NOMO-1 treated with dmso at 0.1 percent for 144 hours (cell line): ENCODE results near the gene OR2L3.
"Not testable (repeated sequence)": the region's sequence is repeated elsewhere in the genome, so short reads cannot be mapped to it uniquely, and the experiment has no call there.

Experiments used
- DNase-seq: peaks from one replicate; lab custom pipeline; 2025; ENCODE audit not compliant: unreplicated experiment; lab: John Stamatoyannopoulos, UW

OR2L3 gene, protein sequence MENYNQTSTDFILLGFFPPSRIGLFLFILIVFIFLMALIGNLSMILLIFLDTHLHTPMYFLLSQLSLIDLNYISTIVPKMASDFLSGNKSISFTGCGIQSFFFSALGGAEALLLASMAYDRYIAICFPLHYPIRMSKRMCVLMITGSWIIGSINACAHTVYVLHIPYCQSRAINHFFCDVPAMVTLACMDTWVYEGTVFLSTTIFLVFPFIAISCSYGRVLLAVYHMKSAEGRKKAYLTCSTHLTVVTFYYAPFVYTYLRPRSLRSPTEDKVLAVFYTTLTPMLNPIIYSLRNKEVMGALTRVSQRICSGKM

DNA sequence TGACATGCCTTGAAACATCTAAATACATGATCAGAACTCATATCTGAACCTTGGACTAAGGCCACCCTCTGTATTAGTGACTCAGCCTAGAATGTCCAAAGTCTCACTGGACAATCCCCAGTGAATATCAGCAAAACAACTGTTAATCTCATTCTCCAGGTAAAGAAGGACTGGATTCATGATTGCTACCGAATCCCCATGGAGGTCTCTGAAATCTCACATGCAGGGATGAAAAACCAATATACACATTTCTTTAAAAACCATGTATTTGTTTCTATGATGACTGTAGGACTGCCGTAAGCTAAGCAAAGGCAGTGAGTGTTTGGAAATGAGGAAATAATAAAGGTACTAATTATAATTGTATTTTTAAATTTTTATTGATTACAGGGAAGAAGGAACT lies at the start of gene OR2L3:
OR2L3 (plus strand) TSS at position 301 of the 400 bp plus-strand sequence. CDS start 13,846 bp downstream, outside the sequence.
- no peak for DNase-seq

DNA sequence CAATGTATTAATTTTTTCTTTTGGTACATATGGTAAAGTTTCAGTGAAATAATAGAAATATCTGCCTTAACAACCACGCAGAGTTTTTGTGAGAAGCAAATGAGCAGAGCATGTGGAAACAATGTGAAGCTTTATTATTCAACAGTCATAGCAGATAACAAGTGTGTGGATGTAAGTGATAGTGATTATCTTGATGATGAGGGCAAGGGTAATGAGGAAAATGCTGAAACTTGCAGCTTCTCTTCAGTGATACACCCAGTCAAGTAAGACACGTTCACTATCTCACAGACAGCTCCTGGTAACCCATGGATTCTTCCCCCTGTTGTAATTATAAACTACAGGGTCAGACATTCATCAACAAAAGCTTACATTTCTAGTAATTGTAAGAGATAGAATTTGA lies 47.8 kb upstream of the OR2L3 start:
- DNase-seq: no peak

DNA sequence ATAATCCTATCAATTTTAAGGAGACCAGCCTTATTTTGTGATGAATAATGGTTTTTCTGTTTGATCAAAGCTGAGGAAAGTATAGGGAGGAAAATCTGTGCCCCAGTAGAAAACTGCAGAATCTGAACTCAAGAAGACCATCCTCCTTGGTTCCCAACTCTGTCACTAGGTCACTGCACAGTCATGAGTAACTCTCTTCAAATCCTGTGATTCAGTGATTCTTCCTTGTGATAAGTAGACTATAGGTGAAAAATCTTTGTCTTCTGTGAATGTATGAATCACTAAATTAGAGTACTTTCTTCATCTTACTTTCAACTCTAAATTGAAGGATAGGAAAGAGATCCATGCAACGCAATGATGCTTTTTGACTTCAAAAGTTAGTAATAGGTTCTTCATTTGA lies 46.5 kb upstream of the OR2L3 start:
- no peak for DNase-seq

DNA sequence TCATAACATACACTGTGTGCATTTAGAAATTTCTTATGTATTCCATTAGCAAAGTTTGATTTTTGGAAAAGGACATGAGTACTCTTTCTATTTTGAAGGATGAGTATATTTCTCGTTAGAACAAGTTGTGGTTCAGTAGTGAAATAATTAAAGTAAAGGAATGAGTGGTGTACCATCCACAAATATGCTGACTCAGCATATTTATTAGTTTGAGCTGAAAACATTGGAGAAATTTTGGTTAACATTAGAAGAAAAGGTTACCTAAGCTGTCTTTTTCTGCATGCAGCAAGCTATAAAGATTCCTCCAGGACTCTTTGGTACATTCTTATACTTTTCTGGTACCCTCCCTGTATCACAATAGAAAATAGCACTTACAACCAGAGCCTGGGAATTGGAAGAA lies 38.9 kb upstream of the OR2L3 start:
- DNase-seq: no peak

DNA sequence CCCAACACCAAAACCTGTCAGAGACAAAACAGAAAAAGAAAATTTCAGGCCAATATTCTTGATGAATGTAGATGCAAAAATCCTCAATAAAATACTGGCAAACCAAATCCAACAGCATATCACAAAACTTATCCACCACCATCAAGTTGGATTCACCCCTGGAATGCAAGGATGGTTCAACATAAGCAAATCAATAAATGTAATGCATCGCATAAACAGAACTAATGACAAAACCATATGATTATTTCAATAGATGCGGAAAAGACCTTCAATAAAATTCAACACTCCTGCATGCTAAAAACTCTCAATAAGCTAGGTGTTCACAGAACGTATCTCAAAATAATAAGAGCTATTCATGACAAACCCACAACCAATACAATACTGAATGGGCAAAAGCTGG lies 37.0 kb upstream of the OR2L3 start:
- no peak for DNase-seq

DNA sequence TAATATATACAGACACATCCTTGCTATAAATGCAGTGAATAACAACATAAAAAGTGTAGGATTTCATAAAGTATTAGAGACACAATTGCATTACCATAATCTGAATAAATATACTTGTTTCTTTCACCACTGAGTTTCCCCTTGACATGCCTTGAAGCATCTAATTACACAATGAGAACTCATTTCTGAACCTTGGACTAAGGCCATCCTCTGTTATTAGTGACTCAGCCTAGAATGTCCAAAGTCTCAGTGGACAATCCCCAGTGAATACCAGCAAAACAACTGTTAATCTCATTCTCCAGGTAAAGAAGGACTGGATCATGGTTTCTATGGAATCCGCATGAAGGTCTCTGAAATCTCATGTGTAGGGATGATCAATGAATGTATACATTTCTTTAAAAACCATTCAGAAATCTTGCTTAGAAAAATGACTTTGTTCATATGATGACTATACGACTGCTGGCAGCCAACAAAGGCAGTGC lies 33.4 kb upstream of the OR2L3 start, which contains the start of gene OR2L5:
OR2L5 (plus strand) TSS at position 432 of the 482 bp plus-strand sequence. CDS start 8,288 bp downstream, outside the sequence.
- DNase-seq: no peak

DNA sequence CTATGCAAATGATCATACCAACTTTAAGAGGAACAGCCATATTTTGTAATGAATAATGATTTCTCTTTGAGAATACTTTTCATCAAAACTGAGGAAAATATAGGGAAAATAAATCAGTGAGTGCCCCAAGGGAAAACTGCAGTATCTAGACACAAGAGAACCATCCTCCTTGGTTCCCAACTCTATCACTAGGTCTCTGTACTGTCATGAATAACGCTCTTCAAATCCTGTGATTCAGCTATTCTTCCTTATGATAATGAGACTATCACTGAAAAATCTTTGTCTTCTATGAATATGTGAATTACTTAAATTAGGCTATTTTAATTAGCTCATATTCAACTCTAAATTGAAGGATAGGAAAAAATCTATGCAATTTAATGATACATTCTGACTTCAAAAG lies 30.8 kb upstream of the OR2L3 start:
- no peak for DNase-seq

DNA sequence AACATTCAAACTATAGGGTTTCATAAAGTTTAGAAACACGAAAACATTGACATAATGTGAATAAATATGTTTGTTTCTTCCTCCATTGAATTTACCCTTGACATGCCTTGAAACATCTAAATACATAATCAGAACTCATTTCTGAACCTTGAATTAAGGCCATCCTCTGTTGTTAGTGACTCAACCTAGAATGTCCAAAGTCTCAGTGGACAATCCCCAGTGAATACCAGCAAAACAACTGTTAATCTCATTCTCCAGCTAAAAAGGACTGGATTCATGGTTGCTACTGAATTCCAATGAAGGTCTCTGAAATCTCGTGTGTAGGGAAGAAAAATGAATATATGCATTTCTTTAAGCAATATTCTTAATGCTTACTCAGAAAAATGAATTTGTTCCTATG lies 16.9 kb upstream of the OR2L3 start, which contains the start of gene OR2L2:
OR2L2 (plus strand) TSS at position 301 of the 400 bp plus-strand sequence. CDS start 8,198 bp downstream, outside the sequence.
- DNase-seq: no peak

DNA sequence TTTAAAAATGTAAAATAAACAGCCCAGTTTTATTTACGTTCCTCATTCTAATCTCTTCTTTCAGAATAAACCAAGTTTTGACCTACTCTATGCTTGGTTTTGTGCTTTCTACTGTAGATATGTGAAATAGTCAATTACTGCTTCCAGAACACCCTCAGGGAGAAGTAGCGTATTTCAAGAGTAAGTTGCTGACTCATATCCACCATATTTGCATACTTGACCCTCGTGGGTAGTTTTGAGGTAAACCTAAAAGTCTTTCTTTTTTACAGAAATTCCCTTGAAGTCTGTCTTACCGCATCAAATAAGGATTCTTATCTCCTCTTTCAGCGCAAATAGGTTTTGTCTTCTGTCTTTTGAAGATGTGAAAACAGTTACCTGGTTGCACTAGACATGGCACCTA lies 1.4 kb upstream of the OR2L3 start:
- DNase-seq: no peak

DNA sequence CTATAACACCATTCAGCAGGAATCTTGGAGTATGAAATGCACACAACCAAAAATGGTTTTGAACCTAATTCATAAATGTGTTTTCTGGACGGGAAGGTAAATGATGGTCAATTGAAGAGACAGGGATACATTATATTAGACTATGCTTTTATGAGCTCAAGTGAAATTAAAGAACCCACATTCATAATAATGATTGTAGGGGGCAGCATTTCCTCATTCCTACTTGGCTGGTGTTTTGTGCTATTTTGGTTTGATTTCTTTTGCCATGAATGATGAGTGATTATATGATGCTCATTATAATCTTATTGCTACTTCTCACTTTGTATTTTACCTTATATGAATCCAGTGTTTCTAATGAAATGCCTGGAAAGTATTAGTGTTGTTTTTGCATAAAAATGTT lies 372 bp downstream of the OR2L3 start:
- no peak for DNase-seq

DNA sequence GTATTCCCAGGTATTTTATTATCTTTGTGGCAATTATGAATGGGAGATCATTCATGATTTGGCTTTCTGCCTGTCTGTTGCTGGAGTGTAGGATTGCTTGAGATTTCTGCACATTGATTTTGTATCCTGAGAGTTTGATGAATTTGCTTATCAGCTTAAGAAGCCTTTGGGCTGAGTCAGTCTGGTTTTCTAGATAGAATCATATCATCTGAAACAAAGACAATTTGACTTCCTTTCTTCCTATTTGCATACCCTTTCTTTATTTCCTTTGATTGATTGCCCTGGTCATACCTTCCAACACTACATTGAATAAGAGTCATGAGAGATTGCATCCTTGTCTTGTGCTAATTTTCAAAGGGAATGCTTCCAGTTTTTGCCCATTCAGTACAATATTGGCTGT lies 8.0 kb downstream of the OR2L3 start:
- DNase-seq: no peak

DNA sequence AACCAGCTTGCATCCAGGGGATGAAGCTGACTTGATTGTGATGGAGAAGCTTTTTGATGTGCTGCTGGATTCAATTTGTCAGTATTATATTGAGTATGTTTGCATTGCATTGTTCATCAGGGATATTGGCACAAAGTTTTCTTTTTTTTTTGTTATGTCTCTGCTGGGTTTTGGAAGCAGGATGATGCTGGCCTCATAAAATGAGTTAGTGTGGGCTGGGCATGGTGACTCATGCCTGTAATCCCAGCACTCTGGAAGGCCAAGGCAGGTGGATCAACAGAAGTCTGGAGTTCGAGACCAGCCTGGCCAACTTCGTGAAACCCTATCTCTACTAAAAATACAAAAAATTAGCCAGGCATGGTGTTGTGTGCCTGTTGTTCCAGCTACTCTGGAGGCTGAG lies 8.6 kb downstream of the OR2L3 start:
- no peak for DNase-seq

DNA sequence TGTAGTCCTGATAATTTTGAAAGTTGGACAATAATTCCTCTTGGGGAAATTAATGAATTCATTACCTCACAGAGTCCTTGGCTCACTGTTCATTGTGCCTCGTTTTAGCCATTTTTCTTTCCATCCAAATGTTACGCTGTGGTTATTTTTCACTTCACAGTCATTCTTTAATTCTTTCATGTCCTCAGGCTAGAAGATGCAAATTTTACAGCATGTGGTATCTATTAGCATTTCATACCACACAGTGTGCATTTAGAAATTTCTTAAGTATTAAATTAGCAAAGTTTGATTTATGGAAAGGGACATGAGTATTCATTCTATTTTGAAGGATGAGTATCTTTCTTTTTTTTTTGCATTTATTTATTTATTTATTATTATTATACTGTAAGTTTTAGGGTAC lies 18.4 kb downstream of the OR2L3 start:
- no peak for DNase-seq

DNA sequence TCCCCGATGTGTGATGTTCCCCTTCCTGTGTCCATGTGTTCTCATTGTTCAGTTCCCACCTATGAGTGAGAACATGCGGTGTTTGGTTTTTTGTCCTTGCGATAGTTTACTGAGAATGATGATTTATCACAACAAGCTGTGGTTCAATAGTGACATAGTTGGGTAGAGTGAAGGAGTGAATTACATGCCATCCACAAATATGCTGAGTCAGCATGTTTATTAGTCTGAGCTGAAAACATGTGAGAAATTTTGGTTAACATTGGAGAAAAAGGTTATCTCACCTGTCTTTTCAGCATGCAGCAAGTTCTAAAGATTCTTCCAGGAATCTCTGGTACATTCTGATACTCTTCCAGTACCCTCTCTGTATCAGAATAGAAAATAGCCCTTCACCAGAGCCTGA lies 19.0 kb downstream of the OR2L3 start:
- no peak for DNase-seq

DNA sequence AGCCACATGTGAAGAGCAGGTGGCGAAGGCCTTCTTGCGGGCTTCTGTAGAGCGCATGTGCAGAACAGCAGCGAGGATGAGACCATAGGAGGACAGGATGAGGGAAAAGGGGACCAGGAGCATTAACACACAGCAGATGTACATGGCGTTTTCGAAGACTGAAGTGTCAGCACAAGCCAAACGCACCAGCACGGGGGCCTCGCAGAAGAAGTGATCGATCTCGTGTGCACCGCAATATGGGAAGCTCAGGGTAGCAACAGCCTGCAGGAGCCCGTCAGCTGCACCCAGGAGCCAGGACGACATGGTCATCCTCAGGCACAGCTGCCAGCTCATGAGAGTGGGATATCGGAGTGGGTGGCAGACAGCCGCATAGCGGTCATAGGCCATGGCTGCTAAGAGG lies 37.2 kb downstream of the OR2L3 start:
- not testable (repeated sequence) for DNase-seq

DNA sequence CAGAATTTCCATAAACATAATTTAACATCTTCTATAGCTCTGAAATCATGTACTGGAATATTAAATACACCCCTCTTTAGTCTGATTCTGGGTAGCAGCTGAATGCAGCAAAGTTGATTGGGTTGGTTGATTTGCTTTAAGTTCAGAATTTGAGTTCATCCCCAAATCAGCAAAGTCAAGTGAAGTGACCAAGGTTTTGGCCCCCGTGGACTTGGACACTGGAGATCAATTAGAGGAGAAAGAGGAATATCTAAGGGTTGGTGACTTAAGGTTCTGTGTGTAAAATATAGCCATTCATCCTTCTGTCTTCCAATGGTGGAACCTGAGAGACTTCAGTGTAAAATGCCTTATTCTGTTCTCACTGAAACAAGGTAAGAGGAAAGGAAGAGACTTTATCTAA lies 48.2 kb downstream of the OR2L3 start, which contains the start of gene OR2L13:
OR2L13 (plus strand) TSS at position 301 of the 400 bp plus-strand sequence. CDS start 4,192 bp downstream, outside the sequence.
- no peak for DNase-seq

DNA sequence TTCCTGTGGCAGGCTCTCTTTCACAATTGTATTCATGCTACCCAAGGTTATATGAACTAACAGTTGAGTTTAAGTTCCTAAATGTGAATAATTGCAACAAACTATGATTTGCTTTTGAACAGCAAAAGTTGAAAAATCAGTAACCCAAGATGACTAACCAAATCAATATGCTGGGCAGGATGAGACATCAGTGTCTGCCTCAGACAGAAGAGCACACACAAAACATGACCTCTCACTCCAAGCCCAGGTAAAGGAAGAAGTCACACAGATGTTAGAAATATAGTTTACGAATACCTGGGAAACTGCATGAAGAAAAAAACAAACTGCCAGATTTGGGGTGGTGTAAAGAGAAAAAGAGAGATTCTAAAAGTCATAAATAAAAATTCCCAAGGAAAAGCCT lies 51.9 kb downstream of the OR2L3 start:
- no peak for DNase-seq

DNA sequence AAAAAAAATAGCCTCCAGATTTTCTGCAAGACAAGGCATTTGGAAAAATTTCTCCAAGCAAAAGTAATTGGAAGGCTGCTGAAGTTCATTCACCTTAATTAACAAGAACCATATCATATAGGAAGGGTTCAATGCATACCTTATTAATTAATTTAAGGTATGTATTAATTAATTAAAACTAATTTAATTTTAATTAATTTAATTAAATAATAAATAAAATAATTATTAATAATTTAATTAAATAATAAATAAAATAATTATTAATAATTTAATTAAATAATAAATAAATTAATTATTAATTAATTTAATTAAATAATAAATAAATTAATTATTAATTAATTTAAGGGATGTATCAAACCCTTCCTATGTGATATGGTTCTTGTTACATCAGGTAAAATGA lies 56.2 kb downstream of the OR2L3 start:
- no peak for DNase-seq

DNA sequence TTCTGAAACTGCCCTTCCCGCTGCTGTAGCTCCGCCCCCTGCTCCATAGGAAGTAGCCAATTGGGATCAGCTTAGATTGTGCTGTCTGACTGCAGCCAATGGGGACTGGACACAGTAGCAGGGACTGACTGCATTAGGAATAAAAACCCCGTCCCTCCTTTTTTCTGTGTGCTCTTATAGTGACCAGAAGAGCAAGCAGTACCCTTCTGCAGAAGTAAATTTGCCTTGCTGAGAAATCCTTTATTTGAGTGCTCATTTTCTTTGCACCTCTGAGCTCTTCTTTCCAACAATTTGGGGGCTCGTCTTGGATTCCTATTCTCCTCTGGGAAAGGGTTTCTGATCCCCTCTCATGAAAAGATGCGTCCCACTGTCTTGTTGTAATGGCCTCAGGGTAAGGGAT lies 64.5 kb downstream of the OR2L3 start:
- DNase-seq: no peak
